GM21447 (cell line): ENCODE measurements around the gene ZNF507.
"Not testable (repeated sequence)": the region's sequence is repeated elsewhere in the genome, so short reads cannot be mapped to it uniquely, and the experiment has no call there.

ENCODE experiments used
- ATAC-seq: cut with Tn5 transposase; IDR thresholded peaks from one replicate; pipeline ENCODE4 v1.9.1; 2021; ENCODE audit not compliant: unreplicated experiment

ZNF507 gene

DNA sequence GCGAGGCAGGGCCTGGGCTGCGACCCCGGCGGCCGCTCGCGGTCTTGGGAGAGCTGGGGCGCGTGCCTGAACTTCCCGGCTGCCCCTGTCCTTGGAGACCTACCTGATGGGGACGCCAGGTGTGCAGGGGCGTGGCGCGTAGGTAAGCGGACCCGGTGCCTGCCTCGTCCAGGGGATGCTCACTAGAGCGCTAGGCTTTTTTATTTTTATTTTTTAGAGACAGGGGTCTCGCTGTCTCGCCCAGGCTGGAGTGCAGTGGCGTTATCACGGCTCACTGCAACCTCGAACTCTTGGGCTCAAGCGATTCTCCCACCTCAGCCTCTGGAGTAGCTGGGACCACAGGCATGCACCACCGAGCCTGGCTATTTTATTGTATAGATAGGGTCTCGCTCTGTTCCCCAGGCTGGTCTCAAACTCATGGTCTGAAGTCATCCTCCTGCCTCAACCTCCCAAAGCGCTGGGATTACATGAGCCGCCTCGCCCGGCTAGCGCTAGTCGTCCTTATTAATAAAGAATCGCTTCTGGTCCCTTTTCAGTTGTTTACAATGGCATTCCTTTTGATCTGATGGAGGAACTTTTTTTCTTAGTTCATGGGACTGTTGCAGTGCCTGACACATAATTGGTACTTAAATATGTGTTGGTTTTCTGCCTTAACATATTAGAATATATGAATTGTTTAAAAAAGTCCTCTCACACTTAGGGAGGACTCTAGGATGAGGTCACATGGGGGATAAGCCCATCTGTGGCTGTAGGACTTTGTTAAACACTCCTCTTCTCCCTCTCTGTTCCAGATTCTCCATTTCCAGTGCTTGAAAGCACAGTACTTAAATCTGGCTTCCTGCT lies 61.0 kb downstream of the ZNF507 start:
- peak; percentile 0 for ATAC-seq

DNA sequence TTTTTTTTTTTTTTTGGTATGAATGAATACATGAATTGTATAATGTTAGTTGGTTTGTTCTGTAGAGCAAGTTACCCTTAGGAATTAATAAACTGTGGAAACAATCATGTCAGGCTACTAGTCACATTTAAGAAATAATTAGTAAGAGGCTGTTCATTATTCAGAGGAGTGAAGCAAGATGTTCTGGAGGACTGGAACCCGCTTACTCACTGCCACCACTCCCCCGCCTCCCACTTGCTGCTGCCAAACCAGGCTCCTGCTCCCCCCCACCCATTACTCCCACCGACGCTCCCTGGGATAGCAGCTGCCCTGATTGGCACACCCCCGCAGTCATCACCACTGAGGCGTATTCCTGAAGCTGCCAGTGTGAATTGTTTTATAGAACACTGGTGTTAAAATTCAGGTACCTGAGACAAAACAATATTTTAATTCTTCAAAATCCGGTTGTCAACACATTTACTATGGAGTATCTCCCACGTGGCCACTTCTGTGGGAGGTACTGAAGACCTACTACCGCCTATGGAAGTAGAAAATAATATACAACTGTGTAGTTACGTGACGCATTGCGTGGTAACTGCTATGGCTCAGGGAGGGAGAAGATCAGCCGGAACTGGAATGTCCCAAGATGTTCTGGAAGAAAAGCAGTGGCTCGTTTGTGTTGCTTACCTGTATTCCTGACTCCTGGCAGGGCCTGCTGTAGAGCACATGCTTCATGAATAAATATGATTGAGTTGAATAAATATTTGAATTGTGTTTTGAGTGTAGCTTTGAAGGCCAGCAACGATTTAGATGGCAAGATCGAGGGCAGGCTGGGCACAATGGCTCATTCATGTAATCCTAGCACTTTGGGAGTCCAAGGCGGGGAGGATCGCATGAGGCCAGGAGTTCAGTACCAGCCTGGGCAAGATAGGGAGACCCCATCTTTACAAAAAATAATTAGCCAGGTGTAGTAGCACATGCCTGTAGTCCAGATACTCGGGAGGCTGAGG lies 61.9 kb downstream of the ZNF507 start:
- ATAC-seq = no peak

DNA sequence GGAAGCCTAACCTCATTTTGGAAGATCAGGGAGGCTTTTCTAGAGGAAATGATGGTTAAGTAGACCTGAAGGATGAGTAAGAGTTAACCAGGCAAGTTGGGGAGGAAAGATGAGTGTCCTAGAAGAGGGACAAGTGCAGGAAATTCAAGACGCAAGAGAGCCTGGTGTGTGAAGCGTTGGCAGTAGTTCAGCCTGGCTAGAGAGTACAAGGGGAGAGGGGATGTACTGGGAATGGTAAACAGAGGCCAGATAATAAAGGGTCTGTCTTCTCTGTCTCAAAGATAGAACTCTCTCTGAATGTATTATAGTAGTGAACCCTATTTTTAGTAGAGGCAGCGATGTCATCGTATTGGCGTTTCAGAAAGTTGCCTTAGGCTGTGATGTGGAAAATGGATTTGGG lies 69.8 kb downstream of the ZNF507 start:
- no peak for ATAC-seq

DNA sequence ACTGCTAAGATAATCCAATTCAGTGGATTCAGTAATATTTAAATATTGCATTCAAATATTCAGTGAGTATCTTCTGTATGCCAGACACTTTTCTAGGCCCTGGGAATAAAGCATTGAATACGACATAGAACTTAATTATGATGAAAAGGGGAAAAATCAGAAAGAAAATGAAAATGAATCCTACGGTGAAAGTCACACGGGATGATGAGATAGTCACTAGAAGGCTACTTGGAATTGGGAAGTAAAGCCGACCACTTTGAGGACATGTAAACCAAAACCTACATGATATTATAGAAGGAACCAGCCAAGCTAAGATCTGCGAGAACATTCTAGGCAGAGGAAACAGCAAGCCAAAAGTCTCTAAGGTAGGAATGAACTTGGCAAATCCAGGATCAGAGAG lies 70.3 kb downstream of the ZNF507 start:
- ATAC-seq = no peak

DNA sequence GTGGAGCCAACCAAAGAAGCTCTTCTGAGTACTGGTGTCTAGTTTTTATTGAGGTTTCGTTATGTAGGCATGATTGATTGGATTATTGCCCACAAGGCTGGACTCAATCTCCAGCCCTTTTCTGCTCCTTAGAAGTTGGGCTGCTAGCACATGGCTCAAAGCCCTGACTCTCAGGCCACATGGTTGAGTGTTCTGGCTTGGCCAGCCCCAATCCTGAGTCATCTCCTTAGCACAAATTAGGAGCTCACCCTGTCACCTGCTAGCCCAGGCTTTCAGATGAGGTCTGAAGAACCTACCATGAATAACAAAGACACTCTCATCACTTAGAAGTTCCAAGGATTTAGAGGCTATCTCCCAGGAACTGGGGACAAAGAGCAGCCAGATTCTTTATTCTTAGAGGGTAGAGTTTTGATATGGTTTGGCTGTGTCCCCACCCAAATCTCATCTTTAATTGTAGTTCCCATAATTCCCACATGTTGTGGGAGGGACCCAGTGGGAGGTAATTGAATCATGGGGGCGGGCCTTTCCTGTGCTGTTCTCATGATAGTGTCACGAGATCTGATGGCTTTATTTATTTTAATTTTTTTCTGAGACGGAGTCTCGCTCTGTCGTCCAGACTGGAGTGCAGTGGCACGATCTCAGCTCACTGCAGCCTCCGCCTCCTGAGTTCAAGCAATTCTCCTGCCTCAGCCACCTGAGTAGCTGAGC lies 71.5 kb downstream of the ZNF507 start:
- ATAC-seq = no peak

DNA sequence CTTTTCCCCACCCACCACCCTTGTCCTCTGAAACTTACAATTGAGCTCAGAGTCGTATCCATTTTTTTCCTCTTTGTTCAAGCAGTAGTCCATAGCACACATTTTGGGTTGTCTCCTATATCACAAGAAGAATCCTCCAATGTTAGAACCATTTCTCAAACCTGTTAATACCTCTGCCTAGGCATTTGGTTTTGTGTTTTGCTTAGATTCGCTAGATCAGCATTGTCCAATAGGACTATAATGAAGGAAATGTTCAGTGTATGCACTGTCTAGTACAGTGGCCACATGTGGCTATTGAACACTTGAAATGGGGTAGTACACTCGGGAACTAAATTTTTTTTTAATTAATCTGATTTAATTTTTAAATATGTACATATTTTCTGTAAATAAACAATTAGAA lies 72.7 kb downstream of the ZNF507 start:
- no peak for ATAC-seq

DNA sequence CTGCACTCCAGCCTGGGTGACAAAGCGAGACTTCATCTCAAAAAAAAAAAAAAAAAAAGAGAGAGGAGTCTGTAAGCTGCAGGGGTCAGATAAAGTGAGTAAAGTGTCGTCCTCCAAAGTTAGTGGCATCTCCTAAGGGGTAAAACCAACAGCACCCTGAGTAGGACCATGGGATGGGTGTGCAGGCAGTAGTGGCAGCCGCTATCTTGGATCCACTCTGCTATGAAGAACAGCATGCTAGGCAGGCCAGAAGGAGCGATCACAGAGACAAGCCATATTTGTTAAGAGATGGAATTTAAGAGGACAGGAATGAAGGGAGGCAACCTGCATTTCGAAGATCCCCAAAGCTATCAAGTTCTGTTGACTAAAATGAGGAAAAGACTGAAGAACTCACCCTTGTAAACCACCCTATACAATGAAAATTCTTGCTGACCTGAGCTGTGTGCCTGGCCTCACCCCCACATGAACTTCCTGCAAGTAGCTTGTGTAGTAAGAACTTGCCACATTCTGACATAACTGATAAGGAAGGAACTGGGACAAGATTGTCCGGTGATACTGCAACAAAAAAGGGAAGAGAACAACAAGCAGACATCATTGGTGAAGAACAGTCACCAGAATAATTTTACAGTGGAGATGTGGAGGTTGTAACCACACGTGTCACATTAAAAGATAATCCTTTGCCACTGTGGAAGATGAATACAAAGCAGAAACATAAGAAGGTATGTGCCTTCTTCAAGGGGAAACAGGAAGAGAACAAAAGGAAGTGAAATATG lies 76.4 kb downstream of the ZNF507 start:
- ATAC-seq = no peak

DNA sequence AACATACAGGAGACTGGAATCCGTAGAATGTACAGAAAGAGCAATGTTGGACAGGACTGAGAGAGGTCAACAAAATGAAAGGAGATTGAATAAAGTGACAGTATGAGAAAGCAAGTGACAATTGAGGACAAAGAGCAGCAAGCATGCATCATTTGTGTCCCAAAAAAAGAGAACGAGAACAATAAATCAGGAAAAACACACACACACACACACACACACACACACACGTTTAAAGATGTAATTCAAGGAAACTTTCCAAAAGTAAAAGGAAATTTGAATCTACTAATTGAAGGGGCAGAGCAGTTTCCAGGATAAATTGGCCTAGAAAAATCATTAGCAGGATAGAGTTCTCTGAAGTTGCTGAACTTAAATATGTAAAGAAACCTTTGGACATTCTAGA lies 77.0 kb downstream of the ZNF507 start:
- no peak for ATAC-seq

DNA sequence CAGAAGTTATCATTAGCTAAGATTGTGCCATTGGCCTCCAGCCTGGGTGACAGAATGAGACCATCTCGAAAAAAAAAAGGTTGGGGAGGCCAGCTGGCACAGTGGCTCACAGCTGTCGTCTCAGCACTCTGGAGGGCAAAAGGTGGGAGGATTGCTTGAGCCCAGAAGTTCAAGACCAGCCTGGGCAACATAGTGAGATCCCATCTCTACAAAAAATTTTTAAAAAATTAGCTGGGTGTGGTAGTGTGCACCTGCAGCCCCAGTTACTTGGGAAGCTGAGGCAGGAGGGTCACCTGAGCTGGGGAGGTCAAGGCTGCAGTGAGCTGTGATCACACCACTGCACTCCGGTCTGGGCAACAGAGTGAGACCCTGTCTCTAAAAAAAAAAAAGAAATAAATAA lies 78.5 kb downstream of the ZNF507 start:
- not testable (repeated sequence) for ATAC-seq

DNA sequence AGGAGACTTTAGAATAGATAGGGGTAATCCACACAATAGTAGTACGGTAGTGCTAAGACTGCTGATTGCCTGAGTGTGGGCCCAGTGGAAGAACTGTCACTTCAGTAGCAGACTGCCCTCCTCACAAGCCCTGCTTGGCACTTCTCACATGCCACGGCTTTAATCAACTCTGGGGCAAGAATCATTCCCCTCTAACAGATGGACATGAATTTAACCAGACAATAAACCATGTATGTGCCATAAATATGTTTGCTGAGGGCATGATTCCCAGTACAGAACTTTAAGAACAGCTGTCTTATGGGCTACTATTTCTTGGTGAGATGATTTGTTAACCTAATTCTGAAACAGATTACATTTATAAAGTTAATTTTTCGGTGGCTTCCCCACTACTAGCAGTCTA lies 82.1 kb downstream of the ZNF507 start:
- ATAC-seq = no peak

DNA sequence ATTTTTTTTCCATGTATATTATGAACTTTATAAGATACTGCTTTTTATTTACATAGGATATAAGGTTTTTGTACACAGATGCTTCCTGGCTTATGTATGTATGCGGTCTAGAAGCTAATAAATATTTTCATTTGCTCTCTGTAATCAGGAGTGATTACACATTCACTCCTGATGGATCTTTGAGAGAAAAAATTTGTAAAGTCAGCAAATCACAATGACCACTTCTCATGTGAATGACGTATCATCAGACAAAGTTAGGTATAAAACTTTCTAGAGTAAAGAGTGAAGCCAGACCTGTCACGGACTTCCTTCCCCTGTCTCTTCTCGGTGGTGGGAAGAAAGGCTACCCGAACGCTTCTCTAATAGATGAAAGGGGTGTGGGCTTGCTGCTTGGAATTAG lies 91.3 kb downstream of the ZNF507 start:
- no peak for ATAC-seq

DNA sequence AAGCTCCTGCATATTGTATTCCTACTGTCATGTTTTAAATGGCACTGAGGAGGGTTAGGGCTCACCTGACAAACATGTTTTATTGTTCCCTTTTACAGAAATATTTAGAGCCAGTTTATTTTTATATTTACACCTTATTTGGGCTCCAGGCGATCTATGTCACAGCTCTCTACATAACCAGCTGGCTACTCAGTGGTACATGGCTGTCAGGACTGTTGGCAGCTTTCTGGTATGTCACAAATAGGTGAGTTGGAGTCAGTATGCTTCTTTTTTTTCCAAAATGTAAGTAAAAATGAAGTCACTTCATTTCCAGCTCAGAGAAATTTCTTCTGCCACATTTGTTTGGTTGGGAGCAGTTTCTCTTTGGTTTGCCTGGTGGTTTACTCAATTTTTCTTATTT lies 91.7 kb downstream of the ZNF507 start:
- ATAC-seq = no peak
